NCI-H1092 treated with DMSO at 0.1 percent for 48 hours (cell line): Measurements from ENCODE around the gene ZNF398.

Source experiments
- DNase-seq: peaks from one replicate; lab custom pipeline; 2025; lab: John Stamatoyannopoulos, UW

Gene ZNF398

GRCh38 chr7:149150981-149151380, 3.7 kb downstream of the ZNF398 start:
- no peak for DNase-seq

- no peak for DNase-seq
Measured at GRCh38 chr7:149153346-149153745, 6.1 kb downstream of the ZNF398 start.

- DNase-seq: no peak
Measured at GRCh38 chr7:149154056-149154455, 6.8 kb downstream of the ZNF398 start.

GRCh38 chr7:149156898-149157297, 9.6 kb downstream of the ZNF398 start:
- no peak for DNase-seq

- DNase-seq: no peak
Measured at GRCh38 chr7:149161241-149161848, 14.1 kb downstream of the ZNF398 start.

- no peak for DNase-seq
Measured at GRCh38 chr7:149166142-149166541, 18.9 kb downstream of the ZNF398 start.

- DNase-seq: no peak
Measured at GRCh38 chr7:149166630-149167352, 19.5 kb downstream of the ZNF398 start.

GRCh38 chr7:149171892-149172533, 24.8 kb downstream of the ZNF398 start:
- DNase-seq: no peak

GRCh38 chr7:149172534-149172920, 25.3 kb downstream of the ZNF398 start:
- DNase-seq: no peak

GRCh38 chr7:149175150-149175549, 27.9 kb downstream of the ZNF398 start:
- DNase-seq: peak; percentile 70

GRCh38 chr7:149179241-149179640, 32.0 kb downstream of the ZNF398 start:
- DNase-seq: no peak

- DNase-seq: no peak
Measured at GRCh38 chr7:149180722-149181449, 33.6 kb downstream of the ZNF398 start.

GRCh38 chr7:149181450-149181790, 34.2 kb downstream of the ZNF398 start:
- no peak for DNase-seq

- DNase-seq: no peak
Measured at GRCh38 chr7:149184274-149184673, 37.0 kb downstream of the ZNF398 start.

GRCh38 chr7:149188213-149188612, 41.0 kb downstream of the ZNF398 start:
- no peak for DNase-seq

- DNase-seq: no peak
Measured at GRCh38 chr7:149188637-149189259, 41.5 kb downstream of the ZNF398 start.

GRCh38 chr7:149191851-149192250, 44.6 kb downstream of the ZNF398 start:
- DNase-seq: no peak

- DNase-seq: no peak
Measured at GRCh38 chr7:149194799-149195179, 47.5 kb downstream of the ZNF398 start.

GRCh38 chr7:149195180-149196150, 48.2 kb downstream of the ZNF398 start, which contains the start of gene ZNF282:
ZNF282 (plus strand) TSS chr7:149195546; CDS start chr7:149195590, 44 bp downstream.
- DNase-seq: peak; percentile 91

GRCh38 chr7:149196151-149196704, 49.0 kb downstream of the ZNF398 start:
- peak; percentile 24 for DNase-seq

- no peak for DNase-seq
Measured at GRCh38 chr7:149196705-149197171, 49.5 kb downstream of the ZNF398 start.
